K562 (cell line): ENCODE results near the gene TRAF3IP1. TPM values are rescaled to one million over a fixed set of nuclear protein-coding genes. Genes with fewer than 3 reads are reported as not detected.

ENCODE experiments used
- ATAC-seq: fragments of 200-7000 bp; cut with Tn5 transposase; 3 replicates; pipeline ENCODE4 v1.9.1; 2020; ENCODE audit warnings: moderate library complexity
- BruUV-seq: library from RNA; stranded (reverse); fragments of 400-500 nt; replicated peaks from 2 replicates; lab custom pipeline; 2021; lab: Mats Ljungman, UMichigan
- CTCF ChIA-PET: fragments of 300-600 bp; formaldehyde crosslinking; extraction: SDS; loops from one replicate; lab custom pipeline; 2021; ENCODE audit warnings: low intra/inter-chr PET ratio; lab: Yijun Ruan, JAX
- POLR2A ChIA-PET: fragments of 300-600, 350-650 bp; sonication (Branson Sonifier 250); formaldehyde crosslinking; extraction: SDS; loops from one replicate; lab custom pipeline; 2021; ENCODE audit warnings: antibody characterized with exemption, inconsistent platforms; lab: Yijun Ruan, JAX
- DNase-seq, 4 experiments: peaks; one replicate each; pipeline versions ENCODE4 v3.0.0 to v3.0.0-alpha.2; 2011 to 2018; ENCODE audit warnings: low spot score in 3 of 4, mixed read lengths in 3 of 4; ENCODE audit errors: extremely low read depth in 1 of 4
- FAIRE-seq: peaks from 2 replicates; lab custom pipeline; 2011; peaks lifted over from hg19 to GRCh38; lab: Jason Lieb, UNC
- H2AFZ ChIP-seq: 2 replicates; pipeline ENCODE4 v1.6.0; 2011; ENCODE audit warnings: low read depth, low read length, control low read depth, inconsistent platforms
- H3K27ac ChIP-seq: fragments of 200-600 bp; 3 replicates; pipeline ENCODE4 v1.8.0; 2011; ENCODE audit warnings: low read depth, mild to moderate bottlenecking, control low read depth, inconsistent platforms, low read length, moderate library complexity, mixed read lengths; ENCODE audit errors: extremely low read depth
- H3K27me3 ChIP-seq, 2 experiments: fragments of 300-600 bp in 1 of 2; 2 replicates in 1 of 2; 3 replicates in 1 of 2; pipeline versions ENCODE4 v1.6.0 to v1.8.0; 2011; ENCODE audit warnings: inconsistent platforms in 2 of 2, low read length in 2 of 2, mild to moderate bottlenecking in 1 of 2, mixed read lengths in 1 of 2, moderate library complexity in 1 of 2; ENCODE audit not compliant: control insufficient read depth in 2 of 2, insufficient read depth in 2 of 2
- H3K36me3 ChIP-seq: fragments of 300-600 bp; 3 replicates; pipeline ENCODE4 v1.8.0; 2011; ENCODE audit warnings: mild to moderate bottlenecking, low read length, inconsistent platforms; ENCODE audit not compliant: control insufficient read depth, insufficient read depth
- H3K4me1 ChIP-seq, 2 experiments: fragments of 200-600 bp in 1 of 2; replicated peaks in 1 of 2; 2 replicates in 1 of 2; 3 replicates in 1 of 2; pipeline versions ENCODE4 v1.5.1 to v1.8.0; 2011; ENCODE audit warnings: inconsistent platforms in 2 of 2, low read length in 2 of 2, mild to moderate bottlenecking in 1 of 2, mixed read lengths in 1 of 2, moderate library complexity in 1 of 2; ENCODE audit not compliant: control insufficient read depth in 2 of 2, insufficient read depth in 2 of 2
- H3K4me2 ChIP-seq: 2 replicates; pipeline ENCODE4 v1.6.1; 2011; ENCODE audit warnings: low read length, control low read depth, inconsistent platforms, mixed read lengths; ENCODE audit not compliant: insufficient read depth
- H3K4me3 ChIP-seq: fragments of 200-600 bp; sonication (generic), shearing (Covaris generic); 2 replicates; pipeline ENCODE4 v1.5.1; 2016; ENCODE audit warnings: control low read depth, inconsistent platforms
- H3K79me2 ChIP-seq: fragments of 200-600 bp; 3 replicates; pipeline ENCODE4 v1.8.0; 2011; ENCODE audit warnings: low read length, inconsistent platforms; ENCODE audit not compliant: control insufficient read depth, insufficient read depth
- H3K9ac ChIP-seq, 2 experiments: 2 replicates each; pipeline versions ENCODE4 v1.6.0 to v1.6.1; 2011; ENCODE audit warnings: low read depth in 2 of 2, low read length in 2 of 2, control low read depth in 1 of 2, inconsistent platforms in 1 of 2, mild to moderate bottlenecking in 1 of 2, mixed read lengths in 1 of 2; ENCODE audit not compliant: insufficient read depth in 1 of 2
- H3K9me1 ChIP-seq: one replicate; pipeline ENCODE4 v1.6.0; 2011; ENCODE audit warnings: inconsistent platforms, mild to moderate bottlenecking, low read length, moderate library complexity; ENCODE audit not compliant: control insufficient read depth, insufficient read depth
- H3K9me3 ChIP-seq: replicated peaks from 2 replicates; pipeline ENCODE4 v1.5.1; 2011; ENCODE audit warnings: low read depth, low read length, inconsistent platforms; ENCODE audit not compliant: control insufficient read depth, insufficient read depth
- H4K20me1 ChIP-seq: replicated peaks from 2 replicates; pipeline ENCODE4 v1.6.1; 2011; ENCODE audit warnings: low read length, inconsistent platforms, mixed read lengths; ENCODE audit not compliant: control insufficient read depth, insufficient read depth
- BCOR ChIP-seq: fragments of 450-650 bp; IDR thresholded peaks from 2 replicates; pipeline ENCODE4 v1.6.1; 2016
- FOXK1 ChIP-seq: sonication (generic); formaldehyde crosslinking; IDR thresholded peaks from 2 replicates; pipeline ENCODE4 v1.8.0; 2022; ENCODE audit warnings: missing genetic modification reagents, mild to moderate bottlenecking, borderline replicate concordance
- NFE2L1 ChIP-seq: fragments of 450-650 bp; IDR thresholded peaks from 2 replicates; pipeline ENCODE4 v1.6.1; 2016; ENCODE audit warnings: missing genetic modification characterization, low read depth, mild to moderate bottlenecking, missing compliant biosample characterization, moderate library complexity, borderline replicate concordance
- NFIC ChIP-seq: fragments of 450-650 bp; IDR thresholded peaks from 2 replicates; pipeline ENCODE4 v1.6.1; 2017; ENCODE audit warnings: mild to moderate bottlenecking, inconsistent platforms
- RBM34 ChIP-seq: fragments of 200-400 bp; formaldehyde crosslinking; IDR thresholded peaks from 2 replicates; pipeline ENCODE4 v1.6.1; 2018; ENCODE audit warnings: low read length, borderline replicate concordance; ENCODE audit not compliant: insufficient read depth
- ZNF695 ChIP-seq: fragments of 450-650 bp; formaldehyde crosslinking; IDR thresholded peaks from 2 replicates; pipeline ENCODE4 v1.4.0; 2020; ENCODE audit warnings: mild to moderate bottlenecking, moderate library complexity
- WGBS: fragments of 100-300 bp; shearing (Covaris generic); methylation state at CpG from one replicate; pipeline ENCODE4 v1.1.6; 2016; ENCODE audit warnings: low coverage, mixed read lengths; ENCODE audit not compliant: insufficient coverage; ENCODE audit errors: missing lambda C conversion rate; 5-methylcytosine and 5-hydroxymethylcytosine counted together
- in situ Hi-C: fragments of 300-500 bp; cut with MboI; formaldehyde crosslinking; loops from 4 replicates; pipeline ENCODE4 v1.15.0; 2018; ENCODE audit warnings: inconsistent platforms, mixed read lengths
- intact Hi-C: fragments of 100-400 bp; cut with micrococcal nuclease; formaldehyde crosslinking; loops from 2 replicates; pipeline ENCODE4 v1.14.2; 2022
- polyA plus RNA-seq, 8 experiments: library from polyadenylated mRNA; depleted of rRNA in 4 of 8; stranded (reverse) in 5 of 8; unstranded in 3 of 8; fragments of >200 nt; fragmentation: Nextera tagmentation in 2 of 8; fragmentation: Illumina TruSeq in 1 of 8; extraction: Ambion mirVana in 2 of 8; extraction: Trizol in 1 of 8; gene quantifications; 2 replicates each; pipeline versions ENCODE4 v1.2.1 to v1.2.3, GENCODE V29; 2011 to 2014; ENCODE audit warnings: inconsistent platforms in 1 of 8, missing spikeins in 1 of 8
- total RNA-seq, 7 experiments: library from RNA; depleted of rRNA in 6 of 7; stranded (reverse); fragments of >200 nt in 6 of 7; fragmentation: Illumina TruSeq in 2 of 7; extraction: Trizol in 2 of 7; gene quantifications; 2 replicates each; pipeline versions ENCODE4 v1.2.1 to v1.2.3, GENCODE V29; 2011 to 2021; ENCODE audit warnings: low replicate concordance in 1 of 7
- TF ChIP-seq, protein P1 (sequence below): fragments of 450-650 bp; formaldehyde crosslinking; IDR thresholded peaks from 2 replicates; pipeline ENCODE4 v1.4.0; 2020; ENCODE audit warnings: mild to moderate bottlenecking

Gene TRAF3IP1
- total and polyA plus RNA-seq, 9 of the 15 experiments (the other 6 are each of a cell fraction or from before 2014, with no cell fraction given) = 1.3 to 7.4 (median 3.4) TPM

DNA sequence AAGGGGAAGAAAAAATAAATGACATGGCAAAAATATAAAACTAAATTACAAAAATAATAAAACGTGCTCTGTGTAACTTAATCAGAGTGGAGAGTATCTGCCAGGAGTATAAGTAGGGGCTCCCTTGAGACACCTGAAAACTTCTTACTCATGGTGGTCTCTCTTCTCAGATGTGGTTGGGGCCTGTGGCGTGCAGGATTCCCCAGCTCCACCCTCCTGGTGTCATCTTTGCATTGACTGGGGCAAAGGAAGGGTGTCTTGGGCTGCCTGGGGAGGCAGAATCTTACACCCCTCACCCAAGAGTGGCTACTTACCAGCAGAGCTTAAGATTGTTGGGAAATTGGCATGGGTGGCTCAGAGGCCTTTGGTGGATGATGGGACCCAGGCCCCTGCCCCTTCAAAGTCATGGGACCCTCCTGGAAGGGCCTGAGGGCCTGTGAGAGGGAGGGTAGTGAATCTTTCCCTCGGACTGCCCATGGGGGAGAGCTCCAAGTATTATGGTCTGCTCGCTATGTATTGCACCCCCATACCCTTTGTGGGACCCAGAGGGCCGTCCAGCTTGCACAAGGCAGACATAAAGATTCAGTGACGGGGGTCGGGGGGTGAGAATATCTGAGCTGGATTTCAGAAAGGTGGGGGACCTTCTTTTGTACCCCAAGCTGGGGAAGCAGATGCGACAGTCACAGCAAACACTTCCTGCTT is 6.9 kb upstream of the TRAF3IP1 start:
- peaks cover 3 to 17% of the 10 kb centered on the region in 2 experiments; a peak in 3 of 5 replicates for H3K27me3 ChIP-seq
- ChIA-PET POLR2A (interaction anchor here (0.6 to 1.1 kb wide), 2 partner anchors 9 to 11 kb away, joined by 4 to 5 read pairs; no protein-coding TSS in a partner anchor), CTCF (no interaction called here)
- in situ Hi-C loops (no loop called here), intact Hi-C loops (no loop called here)
- no peak overlapping the region for H3K4me2 ChIP-seq
- H3K27ac ChIP-seq = no peak overlapping the region
- peaks cover 0 to 6% of the 10 kb centered on the region in 2 experiments; a peak in 1 of 5 replicates for H3K4me1 ChIP-seq
- no peak for ATAC-seq
- WGBS = 7% methylated on average over 5 of the region's 8 CpGs
- H3K9me1 ChIP-seq = no peaks in the 10 kb centered on the region
- H3K9ac ChIP-seq = no peak overlapping the region
- no TSS peak for BruUV-seq
- TF ChIP-seq ZNF695 (CRISPR knock-in tag) (no peak), NFE2L1 (tag) (no peak), NFIC (no peak), FOXK1 (CRISPR knock-in tag) (no peak), RBM34 (no peak), BCOR (no peak)
- TF ChIP-seq, protein P1, sequence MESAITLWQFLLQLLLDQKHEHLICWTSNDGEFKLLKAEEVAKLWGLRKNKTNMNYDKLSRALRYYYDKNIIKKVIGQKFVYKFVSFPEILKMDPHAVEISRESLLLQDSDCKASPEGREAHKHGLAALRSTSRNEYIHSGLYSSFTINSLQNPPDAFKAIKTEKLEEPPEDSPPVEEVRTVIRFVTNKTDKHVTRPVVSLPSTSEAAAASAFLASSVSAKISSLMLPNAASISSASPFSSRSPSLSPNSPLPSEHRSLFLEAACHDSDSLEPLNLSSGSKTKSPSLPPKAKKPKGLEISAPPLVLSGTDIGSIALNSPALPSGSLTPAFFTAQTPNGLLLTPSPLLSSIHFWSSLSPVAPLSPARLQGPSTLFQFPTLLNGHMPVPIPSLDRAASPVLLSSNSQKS (CRISPR knock-in tag) = no peak
- H3K79me2 ChIP-seq = no peaks in the 10 kb centered on the region
- no peaks in the 10 kb centered on the region for H3K9me3 ChIP-seq
- no peak overlapping the region for H3K4me3 ChIP-seq
- no peak for DNase-seq
- H2AFZ ChIP-seq = no peak overlapping the region
- no peaks in the 10 kb centered on the region for H4K20me1 ChIP-seq
- FAIRE-seq = no peak
- H3K36me3 ChIP-seq = no peaks in the 10 kb centered on the region
